Activated CD4-positive, alpha-beta memory T cell treated with anti-CD3 and anti-CD28 coated beads, Interleukin-2, amount 10 ng/mL, durations not matched to agents 7 days and 5 days (primary cell): ENCODE results near the gene SPTLC2. TPM values are rescaled to one million over a fixed set of nuclear protein-coding genes. Genes with fewer than 3 reads are reported as not detected.
"Not testable (repeated sequence)": the region's sequence is repeated elsewhere in the genome, so short reads cannot be mapped to it uniquely, and the experiment has no call there.

Source experiments
- CTCF ChIA-PET: fragments of 350-600 bp; sonication (Branson Sonifier 250); formaldehyde crosslinking; loops from one replicate; lab custom pipeline; 2021; ENCODE audit warnings: antibody characterized with exemption, inconsistent platforms; lab: Charles Lee
- POLR2A ChIA-PET: fragments of 350-600 bp; sonication (Branson Sonifier 250); formaldehyde crosslinking; loops from one replicate; lab custom pipeline; 2021; ENCODE audit warnings: antibody characterized with exemption; lab: Charles Lee
- DNase-seq: peaks from one replicate; pipeline ENCODE4 v3.0.0-alpha.2; 2020
- H3K27ac Mint-ChIP-seq: one replicate; pipeline ENCODE4 v1.8.0; 2021; ENCODE audit warnings: mild to moderate bottlenecking, mixed read lengths
- H3K27me3 Mint-ChIP-seq: one replicate; pipeline ENCODE4 v1.8.0; 2021; ENCODE audit warnings: mixed read lengths
- H3K36me3 Mint-ChIP-seq: one replicate; pipeline ENCODE4 v1.8.0; 2021; ENCODE audit warnings: low read depth, mixed read lengths
- H3K4me1 Mint-ChIP-seq: one replicate; pipeline ENCODE4 v1.8.0; 2021; ENCODE audit warnings: mixed read lengths
- H3K4me3 Mint-ChIP-seq: one replicate; pipeline ENCODE4 v1.8.0; 2021; ENCODE audit warnings: mild to moderate bottlenecking, mixed read lengths
- H3K9me3 Mint-ChIP-seq: one replicate; pipeline ENCODE4 v1.8.0; 2021; ENCODE audit warnings: mixed read lengths
- total RNA-seq, 2 experiments: library from RNA; stranded (reverse); gene quantifications; one replicate each; pipeline ENCODE4 v1.2.3, GENCODE V29; 2021

The SPTLC2 gene, protein sequence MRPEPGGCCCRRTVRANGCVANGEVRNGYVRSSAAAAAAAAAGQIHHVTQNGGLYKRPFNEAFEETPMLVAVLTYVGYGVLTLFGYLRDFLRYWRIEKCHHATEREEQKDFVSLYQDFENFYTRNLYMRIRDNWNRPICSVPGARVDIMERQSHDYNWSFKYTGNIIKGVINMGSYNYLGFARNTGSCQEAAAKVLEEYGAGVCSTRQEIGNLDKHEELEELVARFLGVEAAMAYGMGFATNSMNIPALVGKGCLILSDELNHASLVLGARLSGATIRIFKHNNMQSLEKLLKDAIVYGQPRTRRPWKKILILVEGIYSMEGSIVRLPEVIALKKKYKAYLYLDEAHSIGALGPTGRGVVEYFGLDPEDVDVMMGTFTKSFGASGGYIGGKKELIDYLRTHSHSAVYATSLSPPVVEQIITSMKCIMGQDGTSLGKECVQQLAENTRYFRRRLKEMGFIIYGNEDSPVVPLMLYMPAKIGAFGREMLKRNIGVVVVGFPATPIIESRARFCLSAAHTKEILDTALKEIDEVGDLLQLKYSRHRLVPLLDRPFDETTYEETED
- 10 to 100 TPM; 40.6 to 43.2 TPM for total RNA-seq

DNA sequence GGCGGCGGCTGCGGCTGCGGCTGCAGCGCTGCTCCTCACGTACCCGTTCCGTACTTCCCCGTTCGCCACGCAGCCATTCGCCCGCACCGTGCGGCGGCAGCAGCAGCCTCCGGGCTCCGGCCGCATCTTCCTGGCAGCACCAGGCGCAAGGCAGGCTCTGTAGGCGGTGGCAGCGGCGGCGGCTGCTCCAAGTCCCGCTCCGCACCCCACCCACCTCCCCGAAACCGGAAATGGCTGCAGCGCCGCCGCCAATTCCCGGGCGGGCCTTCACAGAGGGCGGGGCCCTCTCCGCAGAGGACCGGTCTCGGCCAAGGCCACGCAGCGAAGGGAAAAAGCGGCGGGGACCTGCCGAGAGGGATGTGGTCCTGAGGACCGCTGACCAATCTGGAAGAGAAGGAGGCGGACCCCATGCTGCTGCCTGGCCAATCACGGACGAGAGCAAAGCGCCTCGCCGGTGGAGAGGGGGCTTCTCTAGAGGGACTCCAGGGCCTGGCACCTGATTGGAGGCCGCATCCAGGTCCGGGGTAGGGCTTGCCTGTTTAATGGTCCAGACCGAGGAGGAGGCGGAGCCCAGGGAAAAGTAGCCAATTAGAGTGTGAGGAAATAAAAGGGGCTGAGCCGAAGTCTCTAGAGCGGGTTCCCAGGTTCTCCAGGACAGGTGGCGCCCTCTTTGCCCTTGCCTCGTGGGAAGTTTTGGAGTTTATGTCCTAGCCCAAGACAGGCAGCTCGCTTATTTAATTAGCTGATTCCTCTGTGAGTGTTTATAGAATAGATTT is at the start of gene SPTLC2:
Gene SPTLC2 (minus strand): TSS at position 184 of the 776 bp plus-strand sequence. CDS start 58 bp downstream, at position 126.
- Mint-ChIP-seq H3K27me3 (no peaks in the 10 kb centered on the region), H3K4me1 (peaks cover 39% of the 10 kb centered on the region), H3K36me3 (peaks cover 26% of the 10 kb centered on the region), H3K9me3 (no peaks in the 10 kb centered on the region), H3K4me3 (peak within 1 kb of the TSS; percentile 89), H3K27ac (peak within 1 kb of the TSS; percentile 89)
- DNase-seq, result peak; percentile 96
- ChIA-PET POLR2A (interaction anchor here (1.4 to 1.8 kb wide), 3 partner anchors 9 to 44 kb away, joined by 3 to 8 read pairs (median 4); no protein-coding TSS in a partner anchor), CTCF (no interaction called here)

DNA sequence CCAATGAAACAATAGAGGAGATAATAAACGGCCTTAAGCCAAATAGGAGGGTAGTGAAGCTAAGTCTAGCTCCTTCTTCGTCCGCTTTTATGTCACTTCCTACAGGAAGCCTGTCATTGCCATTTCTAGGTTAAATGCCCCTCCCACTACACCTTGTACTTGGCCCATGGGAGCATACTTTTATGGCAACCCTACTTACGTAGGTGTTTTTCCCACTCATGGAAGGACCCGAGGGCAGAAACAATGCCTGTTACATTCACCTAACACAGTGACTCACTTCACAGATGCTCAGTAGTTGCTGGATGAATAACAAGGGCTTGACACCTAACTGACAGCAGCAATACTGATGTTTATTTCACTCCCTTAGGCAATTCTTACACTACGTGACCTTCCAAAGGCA is 46.9 kb upstream of the SPTLC2 start:
- H3K9me3 Mint-ChIP-seq, result no peaks in the 10 kb centered on the region
- peaks cover 3% of the 10 kb centered on the region for H3K4me1 Mint-ChIP-seq
- no peaks in the 10 kb centered on the region for H3K27me3 Mint-ChIP-seq
- no peaks in the 10 kb centered on the region for H3K36me3 Mint-ChIP-seq
- no peak overlapping the region for H3K27ac Mint-ChIP-seq
- H3K4me3 Mint-ChIP-seq, result no peak overlapping the region
- no peak for DNase-seq
- ChIA-PET CTCF (no interaction called here), POLR2A (no interaction called here)

DNA sequence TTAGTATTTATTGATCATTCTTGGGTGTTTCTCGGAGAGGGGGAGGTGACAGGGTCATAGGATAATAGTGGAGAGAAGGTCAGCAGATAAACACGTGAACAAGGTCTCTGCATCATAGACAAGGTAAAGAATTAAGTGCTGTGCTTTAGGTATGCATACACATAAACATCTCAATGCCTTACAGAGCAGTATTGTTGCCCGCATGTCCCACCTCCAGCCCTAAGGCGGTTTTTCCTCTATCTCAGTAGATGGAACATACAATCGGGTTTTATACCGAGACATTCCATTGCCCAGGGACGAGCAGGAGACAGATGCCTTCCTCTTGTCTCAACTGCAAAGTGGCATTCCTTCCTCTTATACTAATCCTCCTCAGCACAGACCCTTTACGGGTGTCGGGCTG is 45.1 kb upstream of the SPTLC2 start:
- H3K4me1 Mint-ChIP-seq, H3K9me3 Mint-ChIP-seq, H3K4me3 Mint-ChIP-seq, H3K27ac Mint-ChIP-seq, POLR2A ChIA-PET, H3K36me3 Mint-ChIP-seq, H3K27me3 Mint-ChIP-seq, CTCF ChIA-PET, DNase-seq: not testable (repeated sequence)

DNA sequence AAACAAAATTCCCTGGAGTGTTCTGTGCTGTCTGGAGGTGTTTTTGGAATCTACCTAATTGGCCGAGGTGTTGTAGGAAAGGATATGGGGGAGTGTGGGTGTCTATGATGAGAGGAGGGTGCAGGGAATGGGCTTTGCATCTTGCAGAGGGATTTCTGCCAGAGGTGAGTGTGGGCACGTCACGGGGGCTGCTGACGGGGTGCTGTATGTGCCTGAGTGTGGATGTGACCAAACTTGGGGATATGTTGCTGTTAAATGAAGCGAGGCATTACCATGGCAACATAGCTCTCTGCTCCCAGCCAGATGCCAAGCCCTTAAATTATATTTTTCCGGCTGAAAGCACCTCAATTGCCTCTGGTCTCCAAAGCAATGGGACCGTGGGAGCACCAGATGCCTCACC is 44.3 kb upstream of the SPTLC2 start:
- ChIA-PET POLR2A (no interaction called here), CTCF (no interaction called here)
- Mint-ChIP-seq H3K9me3 (no peaks in the 10 kb centered on the region), H3K27me3 (no peaks in the 10 kb centered on the region), H3K36me3 (no peaks in the 10 kb centered on the region), H3K4me3 (no peak overlapping the region), H3K27ac (no peak overlapping the region), H3K4me1 (peaks cover 1% of the 10 kb centered on the region)
- no peak for DNase-seq

DNA sequence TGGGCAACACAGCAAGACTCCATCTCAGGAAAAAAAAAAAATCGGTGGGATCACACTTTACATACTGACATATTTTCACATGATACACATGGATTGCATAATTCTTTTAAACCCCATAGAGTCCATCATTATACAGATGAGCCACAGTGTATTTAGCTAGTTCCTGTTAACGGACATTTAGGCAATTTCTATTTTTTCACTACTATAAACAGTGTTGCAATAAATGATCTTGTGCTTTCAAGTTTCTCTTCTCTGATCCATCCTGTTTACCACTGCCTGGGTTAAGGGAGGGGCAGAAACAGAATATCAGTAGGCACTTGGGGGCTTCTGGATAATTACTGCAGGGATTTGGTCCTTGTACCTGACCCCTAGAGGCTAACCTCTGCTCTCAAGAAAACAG is 43.4 kb upstream of the SPTLC2 start:
- Mint-ChIP-seq H3K36me3 (no peaks in the 10 kb centered on the region), H3K4me1 (peaks cover 1% of the 10 kb centered on the region), H3K27me3 (no peaks in the 10 kb centered on the region), H3K4me3 (no peak overlapping the region), H3K27ac (no peak overlapping the region), H3K9me3 (no peaks in the 10 kb centered on the region)
- CTCF ChIA-PET, result no interaction called here
- DNase-seq, result no peak
- POLR2A ChIA-PET, result no interaction called here

DNA sequence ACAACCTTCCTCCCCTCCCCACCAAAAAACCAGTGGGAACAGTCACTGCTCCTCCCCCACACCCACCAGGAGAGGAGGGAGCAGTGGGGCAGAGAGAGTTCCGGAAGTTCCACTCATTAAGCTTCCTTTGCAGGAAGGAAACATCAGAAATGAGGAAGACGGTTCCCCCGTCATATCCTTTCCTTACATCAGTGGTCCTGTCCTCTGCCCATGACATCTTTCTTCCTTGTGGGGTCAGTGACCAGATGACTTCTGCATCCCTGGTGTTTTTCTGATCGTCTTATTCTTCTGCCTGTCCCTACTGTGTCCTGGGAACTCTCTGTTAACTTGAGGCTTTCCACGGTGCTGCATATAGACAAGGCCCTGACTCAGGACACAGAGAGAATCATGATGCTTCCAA is 40.8 kb upstream of the SPTLC2 start:
- Mint-ChIP-seq H3K36me3 (no peaks in the 10 kb centered on the region), H3K27ac (no peak overlapping the region), H3K4me1 (peaks cover 8% of the 10 kb centered on the region), H3K9me3 (no peaks in the 10 kb centered on the region), H3K4me3 (no peak overlapping the region), H3K27me3 (no peaks in the 10 kb centered on the region)
- DNase-seq, result no peak
- ChIA-PET POLR2A (no interaction called here), CTCF (no interaction called here)

DNA sequence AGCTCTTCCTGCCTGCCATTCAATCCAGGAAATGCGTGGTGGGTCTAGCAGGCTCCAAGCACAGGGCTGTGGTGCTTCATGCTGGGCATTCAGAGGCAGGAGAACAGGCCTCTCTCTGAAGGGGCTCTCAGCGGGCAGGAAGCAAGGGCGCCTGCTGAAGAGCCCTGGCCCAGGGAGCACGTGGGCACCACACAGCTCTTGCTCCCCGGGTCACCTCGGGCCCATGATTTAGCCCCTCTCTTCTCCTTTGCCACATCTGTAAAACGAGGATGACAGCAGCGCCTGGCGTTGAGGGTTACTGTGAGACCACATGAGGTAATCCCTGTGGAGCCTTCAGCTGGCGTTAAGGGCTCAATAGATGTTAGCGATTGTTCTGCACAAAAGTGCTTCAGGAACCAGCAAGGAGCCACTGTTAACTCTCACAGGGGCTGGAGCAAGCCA is 37.6 kb upstream of the SPTLC2 start:
- Mint-ChIP-seq H3K27me3 (no peaks in the 10 kb centered on the region), H3K9me3 (no peaks in the 10 kb centered on the region), H3K36me3 (no peaks in the 10 kb centered on the region), H3K4me3 (no peak overlapping the region), H3K27ac (no peak overlapping the region), H3K4me1 (peaks cover 10% of the 10 kb centered on the region)
- ChIA-PET CTCF (interaction anchor here (1.1 kb wide), 1 partner anchor 14 kb away, joined by 3 read pairs; no protein-coding TSS in a partner anchor), POLR2A (no interaction called here)
- no peak for DNase-seq

DNA sequence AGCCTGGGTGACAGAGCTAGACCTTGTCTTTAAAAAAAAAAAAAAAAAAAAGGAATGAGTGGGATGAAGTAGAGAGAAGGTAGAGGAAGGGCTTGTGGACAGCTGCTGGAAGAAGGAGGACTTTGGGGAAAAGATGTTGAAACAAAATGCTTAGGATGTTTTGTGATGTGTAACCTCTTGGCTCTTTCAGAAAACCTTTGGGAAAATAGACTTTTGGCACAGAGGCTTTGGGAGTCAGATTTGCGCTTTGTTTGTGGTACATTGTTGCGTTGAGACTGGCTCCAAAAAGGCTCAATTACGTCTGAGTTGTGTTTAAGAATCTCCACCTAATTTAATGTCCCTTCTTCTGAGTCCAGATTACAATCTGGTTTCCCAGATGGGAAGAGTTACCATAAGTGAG is 32.9 kb upstream of the SPTLC2 start:
- CTCF ChIA-PET, result no interaction called here
- Mint-ChIP-seq H3K27me3 (no peaks in the 10 kb centered on the region), H3K36me3 (no peaks in the 10 kb centered on the region), H3K4me1 (peaks cover 7% of the 10 kb centered on the region), H3K9me3 (no peaks in the 10 kb centered on the region), H3K27ac (no peak overlapping the region), H3K4me3 (no peak overlapping the region)
- POLR2A ChIA-PET, result no interaction called here
- DNase-seq, result no peak

DNA sequence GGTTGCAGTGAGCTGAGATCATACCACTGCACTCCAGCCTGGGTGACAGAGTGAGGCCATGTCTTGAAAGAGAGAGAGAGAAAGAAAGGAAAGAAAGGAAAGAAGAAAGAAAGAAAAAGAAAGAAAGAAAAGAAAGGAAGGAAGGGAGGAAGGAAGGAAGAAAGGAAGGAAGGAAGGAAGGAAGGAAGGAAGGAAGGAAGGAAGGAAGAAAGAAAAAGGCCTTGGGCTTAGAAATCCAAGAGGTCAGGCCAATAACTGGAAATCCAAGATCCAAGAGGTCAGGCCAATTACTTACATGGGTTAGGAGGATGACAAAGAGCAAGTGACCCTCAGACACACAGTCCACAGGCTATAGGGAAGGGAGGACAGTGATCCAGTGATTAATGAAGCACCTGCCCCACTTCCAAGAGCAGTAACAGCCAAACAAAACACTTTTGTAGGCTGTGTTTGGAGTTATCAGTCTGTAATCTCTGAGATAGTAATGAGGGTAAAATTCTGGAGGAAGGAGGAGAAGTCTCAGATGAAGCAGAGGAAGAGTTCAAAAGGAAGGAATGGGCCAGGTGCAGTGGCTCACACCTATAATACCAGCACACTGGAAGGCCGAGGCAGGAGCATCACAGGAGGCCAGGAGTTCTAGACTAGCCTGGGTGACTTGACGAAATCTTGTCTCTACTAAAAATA is 32.2 kb upstream of the SPTLC2 start:
- DNase-seq, result no peak
- Mint-ChIP-seq H3K4me1 (peaks cover 5% of the 10 kb centered on the region), H3K4me3 (no peak overlapping the region), H3K9me3 (no peaks in the 10 kb centered on the region), H3K27ac (no peak overlapping the region), H3K36me3 (no peaks in the 10 kb centered on the region), H3K27me3 (no peaks in the 10 kb centered on the region)
- ChIA-PET CTCF (interaction anchor here (0.6 kb wide), 1 partner anchor 169 kb away, joined by 3 read pairs; no protein-coding TSS in a partner anchor), POLR2A (no interaction called here)

DNA sequence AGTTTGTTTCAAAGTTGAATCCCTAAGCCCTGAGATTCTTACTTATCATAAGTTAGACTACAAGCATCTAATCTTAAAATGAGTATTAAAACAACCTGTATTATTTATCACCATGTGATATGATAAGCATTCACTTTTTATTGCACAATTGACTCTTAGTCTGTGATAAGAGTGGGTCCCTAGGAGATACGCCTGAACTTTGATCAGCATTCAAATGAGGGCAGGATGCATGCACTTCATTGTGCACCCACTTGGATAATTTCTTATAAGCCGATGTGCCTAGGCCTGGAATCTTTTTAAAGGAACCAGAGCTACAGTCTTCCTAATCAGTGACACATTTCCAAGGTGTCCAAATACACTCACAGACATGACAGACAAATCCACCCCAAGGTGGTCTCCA is 31.4 kb upstream of the SPTLC2 start:
- CTCF ChIA-PET, result interaction anchor here (0.5 to 0.6 kb wide), 2 partner anchors 108 to 170 kb away, joined by 3 read pairs; no protein-coding TSS in a partner anchor
- H3K27me3 Mint-ChIP-seq, result no peaks in the 10 kb centered on the region
- no peaks in the 10 kb centered on the region for H3K9me3 Mint-ChIP-seq
- no peak overlapping the region for H3K27ac Mint-ChIP-seq
- H3K36me3 Mint-ChIP-seq, result no peaks in the 10 kb centered on the region
- H3K4me1 Mint-ChIP-seq, result peaks cover 2% of the 10 kb centered on the region
- DNase-seq, result no peak
- POLR2A ChIA-PET, result no interaction called here
- H3K4me3 Mint-ChIP-seq, result no peak overlapping the region

DNA sequence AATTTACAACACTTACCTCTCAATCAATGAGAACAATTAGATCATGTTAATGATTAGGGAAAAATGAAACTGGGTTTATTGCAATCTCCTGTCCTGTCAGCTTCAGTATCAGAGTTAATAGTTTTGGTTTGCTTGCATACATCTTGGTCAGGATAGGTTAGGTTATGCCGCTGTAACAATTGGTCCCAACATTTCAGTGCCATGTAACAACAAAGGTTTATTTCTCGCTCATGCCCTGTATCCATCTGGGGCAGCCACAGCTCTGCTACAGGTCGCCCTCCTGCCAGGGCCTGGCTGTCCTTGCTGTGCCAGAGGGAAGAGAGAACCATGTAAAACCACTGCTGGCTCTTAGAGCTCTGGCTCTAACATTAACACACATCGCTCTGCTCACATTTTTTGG is 30.5 kb upstream of the SPTLC2 start:
- CTCF ChIA-PET, result no interaction called here
- Mint-ChIP-seq H3K36me3 (peaks cover 3% of the 10 kb centered on the region), H3K4me1 (peaks cover 9% of the 10 kb centered on the region), H3K9me3 (no peaks in the 10 kb centered on the region), H3K4me3 (no peak overlapping the region), H3K27me3 (no peaks in the 10 kb centered on the region), H3K27ac (no peak overlapping the region)
- POLR2A ChIA-PET, result no interaction called here
- DNase-seq, result no peak

DNA sequence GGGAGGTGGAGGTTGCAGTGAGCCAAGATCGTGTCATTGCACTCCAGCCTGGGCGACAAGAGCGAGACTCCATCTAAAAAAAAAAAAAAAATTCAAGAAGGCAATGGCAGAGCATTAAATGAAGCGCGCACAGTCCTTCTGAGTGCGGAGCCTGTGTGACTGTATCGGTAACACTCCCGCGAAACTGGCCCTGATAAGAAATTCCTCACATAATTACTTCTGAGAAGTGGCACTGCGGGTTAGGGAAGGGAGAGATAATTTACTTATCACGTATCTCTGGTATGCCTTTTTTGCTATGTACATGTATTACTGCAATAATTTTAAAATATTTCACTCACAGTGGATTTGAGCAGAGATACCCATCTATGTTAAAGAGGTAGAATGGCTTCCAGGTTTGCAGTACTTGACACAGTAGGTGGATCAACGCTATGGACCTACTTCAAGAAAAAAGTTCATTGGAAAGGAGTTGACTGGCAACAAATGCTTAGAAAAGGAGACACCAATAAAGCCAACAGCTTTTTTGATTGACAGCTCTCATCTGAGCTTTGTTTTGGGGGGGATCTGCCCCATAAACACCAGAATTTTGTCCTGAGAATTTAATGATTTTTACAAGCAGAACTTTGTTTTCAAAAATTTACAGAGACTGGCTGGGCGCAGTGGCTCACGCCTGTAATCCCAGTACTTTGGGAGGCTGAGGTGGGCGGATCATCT is 29.2 kb upstream of the SPTLC2 start:
- CTCF ChIA-PET, result no interaction called here
- Mint-ChIP-seq H3K36me3 (peaks cover 3% of the 10 kb centered on the region), H3K4me3 (no peak overlapping the region), H3K4me1 (peaks cover 18% of the 10 kb centered on the region), H3K27ac (no peak overlapping the region), H3K9me3 (no peaks in the 10 kb centered on the region), H3K27me3 (no peaks in the 10 kb centered on the region)
- POLR2A ChIA-PET, result no interaction called here
- DNase-seq, result no peak
